NT2/D1 (cell line): ENCODE results near the gene RRP36.

ENCODE experiments used
- DNase-seq: peaks from one replicate; pipeline ENCODE4 v3.0.0-alpha.2; 2011; ENCODE audit warnings: low read depth, low spot score
- H3K27me3 ChIP-seq: 2 replicates; pipeline ENCODE4 v1.6.0; 2011; ENCODE audit warnings: mild to moderate bottlenecking; ENCODE audit not compliant: insufficient read length, insufficient read depth
- H3K36me3 ChIP-seq: 2 replicates; pipeline ENCODE4 v1.6.1; 2011; ENCODE audit warnings: mild to moderate bottlenecking, low read length, mixed read lengths; ENCODE audit not compliant: insufficient read depth, insufficient read length
- H3K4me1 ChIP-seq: 2 replicates; pipeline ENCODE4 v1.5.1; 2011; ENCODE audit not compliant: insufficient read depth, insufficient read length
- H3K4me3 ChIP-seq: 2 replicates; pipeline ENCODE4 v1.5.1; 2011; ENCODE audit warnings: low read depth; ENCODE audit not compliant: insufficient read length
- H3K9ac ChIP-seq: 2 replicates; pipeline ENCODE4 v1.6.0; 2011; ENCODE audit warnings: low read depth; ENCODE audit not compliant: insufficient read length
- H3K9me3 ChIP-seq: 2 replicates; pipeline ENCODE4 v1.5.1; 2011; ENCODE audit warnings: mild to moderate bottlenecking, low read length; ENCODE audit not compliant: insufficient read depth
- SUZ12 ChIP-seq: IDR thresholded peaks from 2 replicates; pipeline ENCODE4 v1.6.1; 2011; ENCODE audit not compliant: insufficient read length, insufficient read depth; ENCODE audit errors: extremely low read depth
- YY1 ChIP-seq: IDR thresholded peaks from 2 replicates; pipeline ENCODE4 v1.6.1; 2011; ENCODE audit not compliant: insufficient read length, insufficient read depth
- ZNF274 ChIP-seq: IDR thresholded peaks from 2 replicates; pipeline ENCODE4 v1.6.1; 2011; ENCODE audit warnings: mild to moderate bottlenecking, low read depth, low read length

Gene RRP36

DNA sequence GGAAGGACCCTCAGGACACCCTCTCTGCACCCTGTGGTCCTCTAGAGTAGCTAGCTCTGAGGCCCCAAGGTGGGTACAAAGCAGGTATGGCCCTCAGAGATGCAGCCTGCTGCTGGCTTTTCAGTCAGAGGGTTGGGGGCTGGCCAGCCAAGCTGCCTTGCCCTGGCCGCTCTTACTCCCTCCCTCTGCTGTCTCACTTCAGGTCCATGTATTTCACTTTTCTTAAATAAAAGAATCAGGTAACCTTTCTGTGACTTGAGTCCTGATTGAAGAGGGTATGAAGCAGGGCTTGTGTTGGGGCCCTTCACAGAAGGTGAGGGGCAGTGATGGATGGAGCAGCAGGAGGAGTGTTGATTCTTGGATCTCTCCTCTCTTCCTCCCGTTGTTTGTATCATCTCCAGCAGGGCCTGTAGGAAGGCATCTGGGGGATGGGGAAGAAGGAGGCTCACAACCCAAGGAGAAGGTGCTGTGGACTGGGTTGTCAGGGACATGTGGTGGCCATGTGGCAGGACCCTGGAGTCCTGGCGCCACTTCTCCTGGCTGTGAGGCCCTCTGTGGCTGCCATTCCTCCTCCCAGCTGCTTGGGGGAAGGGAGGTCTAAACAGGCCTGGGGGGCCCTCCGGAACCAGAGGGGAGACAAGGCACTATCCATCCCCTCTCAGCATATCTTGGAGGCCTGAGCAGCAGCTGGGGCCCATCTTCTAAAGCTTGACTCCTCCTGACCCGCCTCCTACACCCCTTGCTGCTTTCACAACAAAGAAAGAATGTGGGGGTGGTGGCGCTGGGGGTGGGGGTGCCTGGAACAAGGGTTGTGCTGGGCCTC lies 53.6 kb downstream of the RRP36 start:
- peak overlapping the region; percentile 37 for H3K4me3 ChIP-seq
- TF ChIP-seq SUZ12 (no peak), YY1 (no peak), ZNF274 (no peak)
- H3K9me3 ChIP-seq: no peaks in the 10 kb centered on the region
- H3K9ac ChIP-seq: peak overlapping the region; percentile 67
- no peak for DNase-seq
- peaks cover 23% of the 10 kb centered on the region for H3K4me1 ChIP-seq
- no peaks in the 10 kb centered on the region for H3K27me3 ChIP-seq
- H3K36me3 ChIP-seq: peaks cover 22% of the 10 kb centered on the region

DNA sequence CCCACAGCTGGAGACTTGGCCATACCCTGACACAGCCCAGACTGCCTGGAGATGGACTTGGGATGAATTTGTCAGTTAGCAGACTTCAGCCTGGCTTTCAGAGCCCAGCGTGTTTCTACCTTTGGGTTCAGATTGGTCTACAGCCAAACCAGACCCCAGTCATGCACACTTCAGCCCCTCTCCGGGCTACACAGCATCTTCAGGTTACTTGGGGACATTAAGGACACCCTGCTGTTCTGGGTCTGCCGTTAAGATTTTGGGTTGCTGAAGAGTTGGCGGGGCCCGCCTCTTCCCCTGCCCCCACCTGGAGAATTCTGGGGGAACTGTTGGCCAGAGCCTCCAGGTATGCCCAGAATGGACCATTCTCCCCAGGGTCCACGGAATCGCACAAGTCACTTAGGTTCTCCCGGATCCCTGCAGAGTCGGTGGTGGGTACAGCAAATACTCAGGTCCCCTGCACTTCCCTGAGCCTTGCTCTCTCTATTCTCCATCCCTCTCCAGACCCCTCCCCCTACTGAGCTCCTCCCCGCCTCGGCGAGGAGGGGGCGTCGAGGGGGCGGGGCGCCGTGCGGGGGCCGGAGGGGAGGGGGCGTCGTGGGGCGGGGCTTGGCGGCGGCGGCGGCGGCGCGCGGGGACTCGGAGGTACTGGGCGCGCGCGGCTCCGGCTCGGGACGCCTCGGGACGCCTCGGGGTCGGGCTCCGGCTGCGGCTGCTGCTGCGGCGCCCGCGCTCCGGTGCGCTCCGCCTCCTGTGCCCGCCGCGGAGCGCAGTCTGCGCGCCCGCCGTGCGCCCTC lies 54.4 kb downstream of the RRP36 start, which contains the start of gene PTK7:
TSS of gene PTK7 (plus strand) at position 645 of the 794 bp plus-strand sequence. CDS start 175 bp downstream, outside the sequence.
- TF ChIP-seq YY1 (no peak), SUZ12 (no peak), ZNF274 (no peak)
- H3K9me3 ChIP-seq: no peaks in the 10 kb centered on the region
- H3K4me3 ChIP-seq: peak within 1 kb of the TSS; percentile 91
- peak within 1 kb of the TSS; percentile 94 for H3K9ac ChIP-seq
- H3K4me1 ChIP-seq: peaks cover 20% of the 10 kb centered on the region
- peaks cover 27% of the 10 kb centered on the region for H3K36me3 ChIP-seq
- no peaks in the 10 kb centered on the region for H3K27me3 ChIP-seq
- DNase-seq: peak; percentile 69

DNA sequence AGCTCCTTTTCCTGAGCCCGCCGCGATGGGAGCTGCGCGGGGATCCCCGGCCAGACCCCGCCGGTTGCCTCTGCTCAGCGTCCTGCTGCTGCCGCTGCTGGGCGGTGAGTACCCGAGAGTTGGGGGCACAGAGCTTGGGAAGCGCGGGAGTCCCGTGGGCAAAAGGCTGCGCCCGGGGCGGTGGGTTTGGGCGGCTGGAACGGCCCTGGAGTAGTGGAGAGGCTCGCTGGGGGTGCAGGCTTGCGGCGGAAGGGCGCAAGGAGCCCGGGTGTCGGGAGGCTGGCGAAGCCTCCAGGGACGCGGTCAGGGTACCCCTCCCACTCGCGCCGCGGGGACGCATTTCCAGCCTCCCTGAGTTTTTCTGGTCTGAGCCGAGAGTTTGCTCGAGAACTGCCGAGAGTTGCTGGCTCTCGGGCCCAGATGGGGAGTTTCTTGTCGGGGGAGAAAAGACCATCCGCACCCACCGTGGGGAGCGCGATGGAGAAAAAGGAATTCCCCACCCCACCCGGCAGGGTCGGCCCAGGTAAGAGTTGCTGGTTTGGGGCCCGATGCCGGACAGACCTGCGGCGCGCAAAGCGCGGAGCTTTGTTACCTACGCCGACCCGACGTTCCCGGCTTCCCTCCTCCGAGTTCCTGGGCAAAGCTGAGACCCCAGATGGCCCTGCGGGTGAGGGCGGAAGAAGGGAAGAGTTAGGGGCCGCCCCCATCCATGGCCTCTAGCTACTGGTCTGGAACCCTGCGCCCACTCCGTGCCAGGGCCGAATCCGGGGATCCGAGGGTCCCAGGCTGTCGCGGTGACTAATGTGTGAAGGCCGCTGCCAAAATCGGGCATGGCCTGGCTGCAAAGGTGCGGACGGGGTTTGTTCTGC lies 55.3 kb downstream of the RRP36 start:
- Histone ChIP-seq H3K9ac (peak overlapping the region; percentile 94), H3K27me3 (no peaks in the 10 kb centered on the region), H3K9me3 (no peaks in the 10 kb centered on the region), H3K4me3 (peak overlapping the region; percentile 91), H3K36me3 (peaks cover 31% of the 10 kb centered on the region), H3K4me1 (peaks cover 19% of the 10 kb centered on the region)
- TF ChIP-seq SUZ12: no peak
- TF ChIP-seq YY1: no peak
- TF ChIP-seq ZNF274: no peak
- no peak for DNase-seq

GRCh38 chr6:43077333-43077809 lies 55.9 kb downstream of the RRP36 start:
- Histone ChIP-seq H3K4me1 (peaks cover 15% of the 10 kb centered on the region), H3K9ac (peak overlapping the region; percentile 94), H3K27me3 (no peaks in the 10 kb centered on the region), H3K9me3 (no peaks in the 10 kb centered on the region), H3K36me3 (peaks cover 31% of the 10 kb centered on the region), H3K4me3 (peak overlapping the region; percentile 91)
- DNase-seq: no peak
- TF ChIP-seq ZNF274: no peak
- no peak for TF ChIP-seq SUZ12
- TF ChIP-seq YY1: no peak

- H3K36me3 ChIP-seq: peaks cover 26% of the 10 kb centered on the region
- DNase-seq: no peak
- peaks cover 15% of the 10 kb centered on the region for H3K4me1 ChIP-seq
- no peak for TF ChIP-seq SUZ12
- no peak for TF ChIP-seq ZNF274
- peak overlapping the region; percentile 94 for H3K9ac ChIP-seq
- H3K4me3 ChIP-seq: no peak overlapping the region
- no peaks in the 10 kb centered on the region for H3K9me3 ChIP-seq
- H3K27me3 ChIP-seq: no peaks in the 10 kb centered on the region
Observed at GRCh38 chr6:43077981-43078511, 56.6 kb downstream of the RRP36 start.

DNA sequence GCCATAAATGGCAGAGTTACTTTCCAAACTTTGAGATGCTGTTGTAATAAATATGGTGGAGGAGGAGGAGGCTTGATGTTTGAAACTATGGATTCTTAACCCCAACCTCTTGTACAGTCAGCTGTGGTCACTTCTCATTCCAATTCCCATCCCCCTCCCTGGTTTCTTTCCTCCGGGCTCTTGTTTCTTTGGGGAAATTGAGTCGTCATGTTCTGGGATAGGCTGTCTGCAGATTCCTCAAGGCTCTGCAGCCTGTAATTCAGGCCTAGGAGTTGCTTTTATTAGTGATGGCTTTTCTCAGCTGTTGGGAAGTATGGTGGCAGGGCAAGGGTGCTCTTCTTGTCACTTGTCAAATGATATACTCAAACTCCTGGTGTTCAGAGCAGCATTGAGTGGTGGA lies 57.3 kb downstream of the RRP36 start:
- Histone ChIP-seq H3K27me3 (no peaks in the 10 kb centered on the region), H3K9me3 (no peaks in the 10 kb centered on the region), H3K4me3 (no peak overlapping the region), H3K9ac (no peak overlapping the region), H3K36me3 (peaks cover 23% of the 10 kb centered on the region), H3K4me1 (peaks cover 17% of the 10 kb centered on the region)
- DNase-seq: no peak
- no peak for TF ChIP-seq ZNF274
- no peak for TF ChIP-seq SUZ12
- TF ChIP-seq YY1: no peak
